Left ventricle myocardium superior (tissue), 1 donor: Measurements from ENCODE around the gene PSMG2. TPM values are rescaled to one million over a fixed set of nuclear protein-coding genes. Genes with fewer than 3 reads are reported as not detected.

ENCODE experiments used
- total RNA-seq: library from RNA; stranded (reverse); fragmentation: NEBNext Ultra II Directional; extraction: Animal tissue kit (Norgen Biotek cat#: 25700); gene quantifications from one replicate; pipeline ENCODE4 v1.2.1, GENCODE V29; 2021
- donor health status: DM: no; HTN: yes; CAD: no; lungs with severe emphysema.

The PSMG2 gene
- total RNA-seq, 1 donor from 2014 or later: 40.6 TPM

Other genes with a start within 250 kb of the PSMG2 start
- 41.0 TPM for gene SPIRE1, start 44.9 kb upstream of the PSMG2 start, total RNA-seq
- gene CEP76, start 319 bp upstream of the PSMG2 start, total RNA-seq: 3.7 TPM
- gene PTPN2, start 181.2 kb downstream of the PSMG2 start, total RNA-seq: 11.7 TPM
- 17.3 TPM for gene SEH1L, start 245.0 kb downstream of the PSMG2 start, total RNA-seq